Thyroid gland (tissue), 4 donors: ENCODE data around the gene IFT81. TPM values are rescaled to one million over a fixed set of nuclear protein-coding genes. Genes with fewer than 3 reads are reported as not detected.
"Not testable (repeated sequence)": the region's sequence is repeated elsewhere in the genome, so short reads cannot be mapped to it uniquely, and the experiment has no call there.

Experiments
- DNase-seq, 2 donors: peaks; one replicate each; pipeline ENCODE4 v3.0.0-alpha.2; 2019
- H3K27ac ChIP-seq, 3 donors: fragments of 200-600 bp; sonication (generic); 1 replicate in 2 of 3; 2 replicates in 1 of 3; pipeline ENCODE4 v1.5.1; 2016 to 2019; ENCODE audit warnings: mild to moderate bottlenecking in 1 of 3, moderate library complexity in 1 of 3
- H3K27me3 ChIP-seq: fragments of 200-600 bp; sonication (generic); one replicate; pipeline ENCODE4 v1.5.1; 2019
- H3K36me3 ChIP-seq, 2 donors: fragments of 200-600 bp; sonication (generic); one replicate each; pipeline ENCODE4 v1.5.1; 2016 to 2019
- H3K4me1 ChIP-seq, 2 donors: fragments of 200-600 bp; sonication (generic); one replicate each; pipeline ENCODE4 v1.5.1; 2017 to 2019
- H3K4me3 ChIP-seq, 3 donors: fragments of 200-600 bp; sonication (generic); replicated peaks in 1 of 3; 1 replicate in 2 of 3; 2 replicates in 1 of 3; pipeline ENCODE4 v1.5.1; 2016; ENCODE audit warnings: mild to moderate bottlenecking in 1 of 3
- H3K9me3 ChIP-seq: fragments of 200-600 bp; sonication (generic); one replicate; pipeline ENCODE4 v1.5.1; 2017
- CTCF ChIP-seq, 6 experiments: fragments of 200-600 bp in 3 of 6; fragments of 450-650 bp in 3 of 6; sonication (generic) in 3 of 6; IDR thresholded peaks; one replicate each; pipeline ENCODE4 v1.5.1; 2016 to 2019; ENCODE audit warnings: antibody characterized with exemption in 6 of 6, mild to moderate bottlenecking in 2 of 6, inconsistent platforms in 1 of 6, moderate library complexity in 1 of 6
- POLR2A ChIP-seq, 2 donors: fragments of 450-650 bp; IDR thresholded peaks; one replicate each; pipeline ENCODE4 v1.6.1; 2017; ENCODE audit warnings: antibody characterized with exemption in 2 of 2, mild to moderate bottlenecking in 2 of 2, moderate library complexity in 1 of 2
- WGBS, 2 donors: methylation state at CpG; one replicate each; pipeline ENCODE4 v1.1.5; 2017; 5-methylcytosine and 5-hydroxymethylcytosine counted together
- intact Hi-C: fragments of 100-400 bp; cut with DNase I; formaldehyde crosslinking; loops from one replicate; pipeline ENCODE4 v1.15.1; 2023
- total RNA-seq, 4 donors: library from RNA; depleted of rRNA; stranded (reverse); fragments of >200 nt; gene quantifications; one replicate each; pipeline ENCODE4 v1.2.3, GENCODE V29; 2016

Gene IFT81
- total RNA-seq, 4 donors from 2014 or later: 21.6 to 36.0 (median 29.5) TPM

- no peak for DNase-seq
- no peaks in the 10 kb centered on the region for H3K9me3 ChIP-seq
- intact Hi-C loops: no loop called here
- WGBS, 2 donors: 96 to 97% methylated on average over 6 of the region's 6 CpGs
- H3K36me3 ChIP-seq: no peaks in the 10 kb centered on the region
- peak overlapping the region in 2 of 3 donors; percentile 89 for H3K27ac ChIP-seq
- H3K27me3 ChIP-seq: no peaks in the 10 kb centered on the region
- TF ChIP-seq POLR2A (IDR thresholded peaks at IDR 0.05) (no peak), CTCF (IDR thresholded peaks at IDR 0.05) (no peak)
- peaks cover 4 to 45% of the 10 kb centered on the region in 2 donors for H3K4me1 ChIP-seq
- no peak overlapping the region for H3K4me3 ChIP-seq
Measured at GRCh38 chr12:110112335-110112660, 11.9 kb upstream of the IFT81 start.

GRCh38 chr12:110114528-110114937, 9.6 kb upstream of the IFT81 start:
- H3K27ac ChIP-seq: no peak overlapping the region

GRCh38 chr12:110115675-110116074, 8.5 kb upstream of the IFT81 start:
- intact Hi-C loops: no loop called here
- peaks cover 4 to 16% of the 10 kb centered on the region in 2 donors for H3K4me1 ChIP-seq
- TF ChIP-seq POLR2A (IDR thresholded peaks at IDR 0.05): no peak
- TF ChIP-seq CTCF (IDR thresholded peaks at IDR 0.05): no peak

More at GRCh38 chr12:110114528-110114937, 9.6 kb upstream of the IFT81 start:
- H3K36me3 ChIP-seq: no peaks in the 10 kb centered on the region
- TF ChIP-seq CTCF (IDR thresholded peaks at IDR 0.05) (no peak), POLR2A (IDR thresholded peaks at IDR 0.05) (no peak)
- no peaks in the 10 kb centered on the region for H3K27me3 ChIP-seq
- H3K4me1 ChIP-seq: peaks cover 4 to 23% of the 10 kb centered on the region in 2 donors
- 89 to 94% methylated on average over 4 of the region's 4 CpGs for WGBS, 2 donors
- intact Hi-C loops: no loop called here
- H3K4me3 ChIP-seq: no peak overlapping the region
- no peak for DNase-seq
- no peaks in the 10 kb centered on the region for H3K9me3 ChIP-seq

GRCh38 chr12:110116623-110117022, 7.5 kb upstream of the IFT81 start:
- H3K4me3 ChIP-seq: no peak overlapping the region
- no peaks in the 10 kb centered on the region for H3K9me3 ChIP-seq
- H3K36me3 ChIP-seq: no peaks in the 10 kb centered on the region
- TF ChIP-seq CTCF (IDR thresholded peaks at IDR 0.05) (no peak), POLR2A (IDR thresholded peaks at IDR 0.05) (no peak)
- 94 to 96% methylated on average over 7 of the region's 7 CpGs for WGBS, 2 donors
- DNase-seq: no peak
- intact Hi-C loops: no loop called here
- H3K27ac ChIP-seq: no peak overlapping the region
- H3K4me1 ChIP-seq: peaks cover 4 to 7% of the 10 kb centered on the region in 2 donors
- no peaks in the 10 kb centered on the region for H3K27me3 ChIP-seq

More at GRCh38 chr12:110115675-110116074, 8.5 kb upstream of the IFT81 start:
- 93 to 100% methylated on average over 4 of the region's 4 CpGs for WGBS, 2 donors
- no peak for DNase-seq
- no peaks in the 10 kb centered on the region for H3K27me3 ChIP-seq
- no peak overlapping the region for H3K4me3 ChIP-seq
- H3K36me3 ChIP-seq: no peaks in the 10 kb centered on the region
- H3K9me3 ChIP-seq: no peaks in the 10 kb centered on the region
- H3K27ac ChIP-seq: no peak overlapping the region

GRCh38 chr12:110117210-110117609, 6.9 kb upstream of the IFT81 start:
- H3K9me3 ChIP-seq, H3K4me1 ChIP-seq, H3K36me3 ChIP-seq, intact Hi-C loops, H3K4me3 ChIP-seq, H3K27ac ChIP-seq, H3K27me3 ChIP-seq, DNase-seq: not testable (repeated sequence)
- 81 to 84% methylated on average over 8 of the region's 8 CpGs for WGBS, 2 donors
